Measurements from ENCODE around the gene SHROOM1.

- TF ChIP-seq CTCF (IDR thresholded peaks at IDR 0.05; ENCODE audit: control extremely low read depth in 1 of 3, insufficient read depth in 1 of 3, low read depth in 1 of 3, low read length in 3 of 3), result peak; percentile 48 to 70 (median 61)
- TF ChIP-seq BCL11A (IDR thresholded peaks at IDR 0.05; ENCODE audit: low read depth in 2 of 2, low read length in 2 of 2), result no peak
- no peak for TF ChIP-seq POLR2A (IDR thresholded peaks at IDR 0.05; ENCODE audit: control extremely low read depth in 1 of 2, low read depth in 2 of 2, low read length in 2 of 2)
- TF ChIP-seq POLR2AphosphoS5 (IDR thresholded peaks at IDR 0.05; ENCODE audit: low read depth, low read length), result no peak
- TF ChIP-seq BRCA1 (IDR thresholded peaks at IDR 0.05; ENCODE audit: low read depth, low read length), result no peak
- TF ChIP-seq SRF (IDR thresholded peaks at IDR 0.05; ENCODE audit: low read depth, low read length), result no peak
- TF ChIP-seq HDAC2 (IDR thresholded peaks at IDR 0.05; ENCODE audit: borderline replicate concordance in 1 of 2, low read depth in 2 of 2, low read length in 2 of 2), result no peak
- TF ChIP-seq JUN (IDR thresholded peaks at IDR 0.05; ENCODE audit: low read depth, low read length), result no peak
Measured at GRCh38 chr5:132807163-132807838, 23.1 kb downstream of the SHROOM1 start.

Measured in H1 (cell line).